ENCODE data around the gene HHEX. TPM values are rescaled to one million over a fixed set of nuclear protein-coding genes. Genes with fewer than 3 reads are reported as not detected.

HHEX gene
- total RNA-seq, 2 experiments from 2014 or later = 0.23 TPM; not detected in 1

GRCh38 chr10:92699193-92699517 is 9.4 kb downstream of the HHEX start:
- CTCF ChIA-PET = interaction anchor here (0.9 to 1.8 kb wide), 2 partner anchors 14 to 18 kb away, joined by 3 read pairs; no protein-coding TSS in a partner anchor
- DNase-seq (no peak), ATAC-seq (no peak)
- Mint-ChIP-seq H3K27me3 (peaks cover 81% of the 10 kb centered on the region), H3K4me1 (peaks cover 23% of the 10 kb centered on the region), H3K9me3 (ENCODE audit: low read depth) (no peaks in the 10 kb centered on the region), H3K27ac (no peak overlapping the region), H3K4me3 (peak overlapping the region; percentile 56), H3K36me3 (no peaks in the 10 kb centered on the region)

- no peaks in the 10 kb centered on the region for H3K36me3 Mint-ChIP-seq
- no peak overlapping the region for H3K27ac Mint-ChIP-seq
- DNase-seq (peak; percentile 59), ATAC-seq (peak; percentile 60)
- peaks cover 23% of the 10 kb centered on the region for H3K4me1 Mint-ChIP-seq
- peak overlapping the region; percentile 56 for H3K4me3 Mint-ChIP-seq
- CTCF ChIA-PET = interaction anchor here (0.9 to 1.8 kb wide), 2 partner anchors 14 to 18 kb away, joined by 3 read pairs; no protein-coding TSS in a partner anchor
- H3K27me3 Mint-ChIP-seq = peaks cover 80% of the 10 kb centered on the region
- H3K9me3 Mint-ChIP-seq (ENCODE audit: low read depth) = no peaks in the 10 kb centered on the region
Observed at GRCh38 chr10:92699518-92700381, 10.0 kb downstream of the HHEX start.

- no peak for DNase-seq
- H3K36me3 Mint-ChIP-seq = no peaks in the 10 kb centered on the region
- peaks cover 23% of the 10 kb centered on the region for H3K4me1 Mint-ChIP-seq
- CTCF ChIA-PET = no interaction called here
- no peaks in the 10 kb centered on the region for H3K9me3 Mint-ChIP-seq (ENCODE audit: low read depth)
- H3K27me3 Mint-ChIP-seq = peaks cover 71% of the 10 kb centered on the region
- peak; percentile 30 for ATAC-seq
- no peak overlapping the region for H3K4me3 Mint-ChIP-seq
- no peak overlapping the region for H3K27ac Mint-ChIP-seq
Observed at GRCh38 chr10:92702301-92702916, 12.7 kb downstream of the HHEX start.

GRCh38 chr10:92712016-92712889 is 22.5 kb downstream of the HHEX start:
- ATAC-seq (no peak), DNase-seq (no peak)
- CTCF ChIA-PET = interaction anchor here (0.7 kb wide), 1 partner anchor 21 kb away, joined by 3 read pairs; no protein-coding TSS in a partner anchor
- Mint-ChIP-seq H3K27ac (no peak overlapping the region), H3K4me1 (no peaks in the 10 kb centered on the region), H3K27me3 (peaks cover 39% of the 10 kb centered on the region), H3K36me3 (no peaks in the 10 kb centered on the region), H3K4me3 (no peak overlapping the region), H3K9me3 (ENCODE audit: low read depth) (no peaks in the 10 kb centered on the region)

DNA sequence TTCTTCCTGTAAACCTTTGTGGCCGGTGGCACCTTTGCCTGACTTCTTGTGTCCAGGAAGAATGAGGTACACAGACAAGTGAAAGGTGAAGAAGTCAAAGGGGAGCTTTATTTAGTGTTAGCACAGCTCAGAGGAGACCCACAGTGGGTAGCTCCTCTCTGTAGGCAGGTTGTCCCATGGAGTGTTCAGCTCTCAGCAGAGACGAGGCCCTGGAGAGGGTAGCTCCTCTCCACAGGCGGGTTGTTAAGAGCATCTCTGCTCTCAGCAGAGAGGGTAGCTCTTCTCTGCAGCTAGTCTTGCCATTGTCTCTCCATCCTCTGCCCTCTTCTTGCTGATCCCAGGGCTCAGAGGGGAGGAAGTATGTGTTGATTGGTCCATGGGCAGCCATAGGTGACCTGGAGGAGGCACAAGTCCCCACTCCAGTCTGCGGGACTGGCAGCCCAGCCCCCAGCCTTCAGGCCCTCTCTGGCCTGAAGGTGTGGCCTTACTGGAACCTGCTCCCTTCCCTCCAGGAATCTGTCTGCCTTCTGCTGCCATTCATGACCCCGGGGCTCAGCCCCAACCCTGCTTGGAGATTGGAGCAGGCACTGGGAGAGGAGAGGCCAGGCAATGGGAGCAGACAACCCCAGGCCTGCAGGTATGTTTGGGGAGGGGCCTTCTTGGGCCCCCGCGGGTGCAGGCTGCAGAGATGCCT is 24.5 kb downstream of the HHEX start:
- Mint-ChIP-seq H3K36me3 (no peaks in the 10 kb centered on the region), H3K4me3 (no peak overlapping the region), H3K9me3 (ENCODE audit: low read depth) (no peaks in the 10 kb centered on the region), H3K27me3 (peaks cover 41% of the 10 kb centered on the region), H3K4me1 (no peaks in the 10 kb centered on the region), H3K27ac (no peak overlapping the region)
- CTCF ChIA-PET = no interaction called here
- DNase-seq (no peak), ATAC-seq (no peak)

GRCh38 chr10:92714872-92715271 is 25.1 kb downstream of the HHEX start:
- no peak overlapping the region for H3K4me3 Mint-ChIP-seq
- no peak for ATAC-seq
- no peak for DNase-seq
- H3K27ac Mint-ChIP-seq = no peak overlapping the region
- H3K9me3 Mint-ChIP-seq (ENCODE audit: low read depth) = no peaks in the 10 kb centered on the region
- H3K4me1 Mint-ChIP-seq = no peaks in the 10 kb centered on the region
- no peaks in the 10 kb centered on the region for H3K36me3 Mint-ChIP-seq
- H3K27me3 Mint-ChIP-seq = peaks cover 44% of the 10 kb centered on the region
- CTCF ChIA-PET = no interaction called here

- Mint-ChIP-seq H3K27me3 (peaks cover 50% of the 10 kb centered on the region), H3K9me3 (ENCODE audit: low read depth) (no peaks in the 10 kb centered on the region)
- CTCF ChIA-PET = no interaction called here
Observed at GRCh38 chr10:92719991-92720830, 30.5 kb downstream of the HHEX start.

DNA sequence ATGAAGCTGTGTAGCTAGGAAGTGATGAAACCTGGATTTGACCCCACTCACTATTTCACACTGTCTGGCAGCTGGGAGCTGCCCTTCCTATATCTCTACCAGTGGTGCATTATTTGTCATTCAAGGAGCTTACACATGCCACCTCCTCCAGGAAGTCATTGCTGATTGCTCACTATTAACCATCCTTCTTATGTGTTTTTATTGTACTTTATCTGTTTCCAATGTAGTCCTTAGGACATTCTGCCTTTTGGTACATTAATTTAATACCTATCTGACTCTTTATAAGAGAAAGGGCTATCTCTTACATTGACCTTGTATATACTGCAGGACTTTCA is 31.0 kb downstream of the HHEX start:
- DNase-seq (no peak), ATAC-seq (no peak)
- Mint-ChIP-seq H3K27me3 (peaks cover 48% of the 10 kb centered on the region), H3K36me3 (no peaks in the 10 kb centered on the region), H3K4me1 (no peaks in the 10 kb centered on the region), H3K9me3 (ENCODE audit: low read depth) (no peaks in the 10 kb centered on the region), H3K27ac (no peak overlapping the region), H3K4me3 (no peak overlapping the region)
- CTCF ChIA-PET = no interaction called here

More at GRCh38 chr10:92719991-92720830, 30.5 kb downstream of the HHEX start:
- Mint-ChIP-seq H3K4me1 (no peaks in the 10 kb centered on the region), H3K27ac (no peak overlapping the region), H3K4me3 (no peak overlapping the region), H3K36me3 (no peaks in the 10 kb centered on the region)
- DNase-seq (no peak), ATAC-seq (no peak)

DNA sequence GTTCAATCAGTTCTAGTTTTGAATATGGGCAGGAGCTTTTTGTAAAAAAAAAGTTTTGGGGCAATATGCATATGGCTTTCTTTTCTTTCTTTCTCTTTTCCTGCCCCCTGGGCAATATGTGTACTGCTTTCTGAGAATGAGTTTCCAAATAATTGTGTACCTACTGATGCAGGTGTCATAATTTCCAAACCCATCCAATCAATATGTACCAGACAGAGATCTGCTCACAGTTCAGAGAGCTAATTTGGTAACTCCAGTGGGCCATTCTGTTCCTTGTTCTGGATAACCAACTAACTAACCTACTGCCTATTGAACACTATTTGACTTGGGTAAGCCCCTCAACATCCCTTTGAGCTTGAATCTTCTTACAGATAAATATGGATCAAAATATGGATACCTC is 32.6 kb downstream of the HHEX start:
- DNase-seq (no peak), ATAC-seq (no peak)
- CTCF ChIA-PET = interaction anchor here (0.6 kb wide), 1 partner anchor 275 kb away, joined by 3 read pairs; no protein-coding TSS in a partner anchor
- Mint-ChIP-seq H3K36me3 (no peaks in the 10 kb centered on the region), H3K4me1 (no peaks in the 10 kb centered on the region), H3K4me3 (no peak overlapping the region), H3K9me3 (ENCODE audit: low read depth) (no peaks in the 10 kb centered on the region), H3K27ac (no peak overlapping the region), H3K27me3 (peaks cover 48% of the 10 kb centered on the region)

DNA sequence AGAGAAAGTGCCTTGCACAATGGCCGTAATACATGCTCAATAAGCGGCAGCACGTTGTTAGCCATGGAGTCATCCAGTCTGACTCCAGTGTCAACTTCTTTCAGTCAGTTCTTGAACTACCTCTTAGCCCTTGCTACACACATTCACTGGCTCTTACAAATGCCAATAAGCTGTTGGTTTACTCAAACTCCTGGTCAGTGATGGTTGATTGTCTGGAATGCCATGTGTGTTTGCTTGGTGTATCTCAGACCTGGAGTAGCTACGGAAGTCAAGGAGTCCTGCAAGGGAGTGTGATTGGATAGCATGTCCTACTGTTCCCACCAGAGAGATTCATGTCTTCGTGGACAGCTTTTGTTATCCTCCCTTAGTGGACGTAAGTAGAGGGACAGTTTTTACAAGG is 37.4 kb downstream of the HHEX start:
- Mint-ChIP-seq H3K4me1 (no peaks in the 10 kb centered on the region), H3K27ac (no peak overlapping the region), H3K27me3 (peaks cover 34% of the 10 kb centered on the region), H3K36me3 (no peaks in the 10 kb centered on the region), H3K9me3 (ENCODE audit: low read depth) (no peaks in the 10 kb centered on the region), H3K4me3 (no peak overlapping the region)
- CTCF ChIA-PET = interaction anchor here (0.6 kb wide), 1 partner anchor 178 kb away, joined by 3 read pairs; no protein-coding TSS in a partner anchor
- no peak for DNase-seq
- no peak for ATAC-seq

- no peak overlapping the region for H3K4me3 Mint-ChIP-seq
- no peaks in the 10 kb centered on the region for H3K36me3 Mint-ChIP-seq
- ATAC-seq (no peak), DNase-seq (no peak)
- H3K9me3 Mint-ChIP-seq (ENCODE audit: low read depth) = no peaks in the 10 kb centered on the region
- H3K27ac Mint-ChIP-seq = no peak overlapping the region
- H3K4me1 Mint-ChIP-seq = no peaks in the 10 kb centered on the region
- H3K27me3 Mint-ChIP-seq = peaks cover 30% of the 10 kb centered on the region
- CTCF ChIA-PET = no interaction called here
Observed at GRCh38 chr10:92727550-92727949, 37.8 kb downstream of the HHEX start.

- H3K27me3 Mint-ChIP-seq = peaks cover 34% of the 10 kb centered on the region
- ATAC-seq = no peak
- CTCF ChIA-PET = interaction anchor here (0.6 to 1.1 kb wide), 2 partner anchors 113 to 437 kb away, joined by 3 read pairs; no protein-coding TSS in a partner anchor
- H3K9me3 Mint-ChIP-seq (ENCODE audit: low read depth) = no peaks in the 10 kb centered on the region
- H3K27ac Mint-ChIP-seq = no peak overlapping the region
- H3K4me3 Mint-ChIP-seq = no peak overlapping the region
- no peaks in the 10 kb centered on the region for H3K4me1 Mint-ChIP-seq
- H3K36me3 Mint-ChIP-seq = no peaks in the 10 kb centered on the region
- no peak for DNase-seq
Observed at GRCh38 chr10:92729886-92730285, 40.1 kb downstream of the HHEX start.
